Thyroid gland (tissue), 4 donors: ENCODE data around the gene CYP3A4. TPM values are rescaled to one million over a fixed set of nuclear protein-coding genes. Genes with fewer than 3 reads are reported as not detected.
"Not testable (repeated sequence)": the region's sequence is repeated elsewhere in the genome, so short reads cannot be mapped to it uniquely, and the experiment has no call there.

Experiments
- DNase-seq, 2 donors: peaks; one replicate each; pipeline ENCODE4 v3.0.0-alpha.2; 2019
- H3K27ac ChIP-seq, 3 donors: fragments of 200-600 bp; sonication (generic); 1 replicate in 2 of 3; 2 replicates in 1 of 3; pipeline ENCODE4 v1.5.1; 2016 to 2019; ENCODE audit warnings: mild to moderate bottlenecking in 1 of 3, moderate library complexity in 1 of 3
- H3K27me3 ChIP-seq: fragments of 200-600 bp; sonication (generic); one replicate; pipeline ENCODE4 v1.5.1; 2019
- H3K36me3 ChIP-seq, 2 donors: fragments of 200-600 bp; sonication (generic); one replicate each; pipeline ENCODE4 v1.5.1; 2016 to 2019
- H3K4me1 ChIP-seq, 2 donors: fragments of 200-600 bp; sonication (generic); one replicate each; pipeline ENCODE4 v1.5.1; 2017 to 2019
- H3K4me3 ChIP-seq, 3 donors: fragments of 200-600 bp; sonication (generic); replicated peaks in 1 of 3; 1 replicate in 2 of 3; 2 replicates in 1 of 3; pipeline ENCODE4 v1.5.1; 2016; ENCODE audit warnings: mild to moderate bottlenecking in 1 of 3
- H3K9me3 ChIP-seq: fragments of 200-600 bp; sonication (generic); one replicate; pipeline ENCODE4 v1.5.1; 2017
- POLR2A ChIP-seq, 2 donors: fragments of 450-650 bp; IDR thresholded peaks; one replicate each; pipeline ENCODE4 v1.6.1; 2017; ENCODE audit warnings: antibody characterized with exemption in 2 of 2, mild to moderate bottlenecking in 2 of 2, moderate library complexity in 1 of 2
- whole genome bisulfite sequencing, 2 donors: methylation state at CpG; one replicate each; pipeline ENCODE4 v1.1.5; 2017; 5-methylcytosine and 5-hydroxymethylcytosine counted together
- intact Hi-C: fragments of 100-400 bp; cut with DNase I; formaldehyde crosslinking; loops from one replicate; pipeline ENCODE4 v1.15.1; 2023
- total RNA-seq, 4 donors: library from RNA; depleted of rRNA; stranded (reverse); fragments of >200 nt; gene quantifications; one replicate each; pipeline ENCODE4 v1.2.3, GENCODE V29; 2016
- TF ChIP-seq, protein P1 (sequence below), 6 experiments: fragments of 200-600 bp in 3 of 6; fragments of 450-650 bp in 3 of 6; sonication (generic) in 3 of 6; IDR thresholded peaks; one replicate each; pipeline ENCODE4 v1.5.1; 2016 to 2019; ENCODE audit warnings: antibody characterized with exemption in 6 of 6, mild to moderate bottlenecking in 2 of 6, inconsistent platforms in 1 of 6, moderate library complexity in 1 of 6

CYP3A4 gene
- total RNA-seq, 4 donors from 2014 or later, result not detected

- Histone ChIP-seq H3K27ac (no peak overlapping the region), H3K27me3 (no peaks in the 10 kb centered on the region), H3K4me1 (no peaks in the 10 kb centered on the region), H3K4me3 (no peak overlapping the region), H3K36me3 (no peaks in the 10 kb centered on the region), H3K9me3 (no peaks in the 10 kb centered on the region)
- no peak for DNase-seq
- WGBS, 2 donors, result 73 to 87% methylated on average over 6 of the region's 6 CpGs
- TF ChIP-seq, protein P1, sequence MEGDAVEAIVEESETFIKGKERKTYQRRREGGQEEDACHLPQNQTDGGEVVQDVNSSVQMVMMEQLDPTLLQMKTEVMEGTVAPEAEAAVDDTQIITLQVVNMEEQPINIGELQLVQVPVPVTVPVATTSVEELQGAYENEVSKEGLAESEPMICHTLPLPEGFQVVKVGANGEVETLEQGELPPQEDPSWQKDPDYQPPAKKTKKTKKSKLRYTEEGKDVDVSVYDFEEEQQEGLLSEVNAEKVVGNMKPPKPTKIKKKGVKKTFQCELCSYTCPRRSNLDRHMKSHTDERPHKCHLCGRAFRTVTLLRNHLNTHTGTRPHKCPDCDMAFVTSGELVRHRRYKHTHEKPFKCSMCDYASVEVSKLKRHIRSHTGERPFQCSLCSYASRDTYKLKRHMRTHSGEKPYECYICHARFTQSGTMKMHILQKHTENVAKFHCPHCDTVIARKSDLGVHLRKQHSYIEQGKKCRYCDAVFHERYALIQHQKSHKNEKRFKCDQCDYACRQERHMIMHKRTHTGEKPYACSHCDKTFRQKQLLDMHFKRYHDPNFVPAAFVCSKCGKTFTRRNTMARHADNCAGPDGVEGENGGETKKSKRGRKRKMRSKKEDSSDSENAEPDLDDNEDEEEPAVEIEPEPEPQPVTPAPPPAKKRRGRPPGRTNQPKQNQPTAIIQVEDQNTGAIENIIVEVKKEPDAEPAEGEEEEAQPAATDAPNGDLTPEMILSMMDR (IDR thresholded peaks at IDR 0.05), result no peak
- TF ChIP-seq POLR2A (IDR thresholded peaks at IDR 0.05), result no peak
- intact Hi-C loops, result no loop called here
Observed at GRCh38 chr7:99748846-99749579, 35.0 kb downstream of the CYP3A4 start.

- intact Hi-C loops, H3K4me3 ChIP-seq, H3K9me3 ChIP-seq, H3K36me3 ChIP-seq, DNase-seq, H3K4me1 ChIP-seq, H3K27ac ChIP-seq, H3K27me3 ChIP-seq: not testable (repeated sequence)
- WGBS, 2 donors, result 84 to 95% methylated on average over 3 of the region's 3 CpGs
Observed at GRCh38 chr7:99746915-99747314, 37.1 kb downstream of the CYP3A4 start.

DNA sequence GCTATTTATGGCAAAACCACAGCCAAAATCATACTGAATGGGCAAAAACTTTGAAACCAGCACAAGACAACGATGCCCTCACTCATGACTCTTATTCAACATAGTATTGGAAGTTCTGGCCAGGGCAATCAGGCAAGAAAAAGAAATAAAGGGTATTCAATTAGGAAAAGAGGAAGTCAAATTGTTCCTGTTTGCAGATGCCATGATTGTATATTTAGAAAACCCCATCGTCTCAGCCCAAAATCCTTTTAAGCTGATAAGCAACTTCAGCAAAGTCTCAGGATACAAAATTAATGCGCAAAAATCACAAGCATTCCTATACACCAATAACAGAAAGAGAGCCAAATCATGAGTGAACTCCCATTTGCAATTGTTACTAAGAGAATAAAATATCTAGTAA, 38.6 kb downstream of the CYP3A4 start:
- DNase-seq, H3K4me3 ChIP-seq, H3K9me3 ChIP-seq, H3K27me3 ChIP-seq, H3K27ac ChIP-seq, intact Hi-C loops, H3K36me3 ChIP-seq, H3K4me1 ChIP-seq: not testable (repeated sequence)
- 60 to 94% methylated on average over 3 of the region's 3 CpGs for WGBS, 2 donors

DNA sequence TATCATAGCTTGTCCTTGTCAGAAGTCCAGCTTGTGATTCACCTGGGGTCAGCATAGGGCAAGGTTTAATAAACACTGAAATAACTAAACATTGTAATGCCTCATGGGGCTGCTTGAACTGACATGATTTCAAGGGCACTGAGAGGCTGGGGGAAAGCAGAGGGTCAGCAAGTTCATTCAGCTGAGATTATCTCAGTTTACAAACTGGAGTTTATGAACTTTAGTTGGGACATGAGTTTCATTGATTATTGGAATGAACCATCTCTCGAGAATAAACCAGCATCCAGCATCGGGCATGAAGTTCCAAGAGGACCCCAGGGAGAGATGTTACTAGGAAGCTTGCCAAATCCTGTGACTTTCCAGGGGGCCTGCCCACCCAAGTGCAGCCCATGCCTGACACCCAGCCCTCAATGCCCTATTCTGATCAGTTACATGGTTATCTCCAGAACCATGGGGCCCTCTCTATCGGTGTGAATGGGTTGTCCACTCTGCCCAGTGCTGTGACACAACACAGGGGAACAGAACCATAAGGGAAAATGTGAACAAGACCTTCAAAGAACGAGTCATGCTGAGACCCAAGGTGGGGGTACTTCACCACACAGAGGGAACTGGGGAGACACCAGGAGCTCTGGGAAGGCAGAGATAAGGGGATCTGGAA, 41.1 kb downstream of the CYP3A4 start:
- Histone ChIP-seq H3K4me1 (no peaks in the 10 kb centered on the region), H3K27ac (no peak overlapping the region), H3K9me3 (no peaks in the 10 kb centered on the region), H3K4me3 (no peak overlapping the region), H3K27me3 (no peaks in the 10 kb centered on the region), H3K36me3 (no peaks in the 10 kb centered on the region)
- intact Hi-C loops, result no loop called here
- 86 to 87% methylated on average over 4 of the region's 4 CpGs for WGBS, 2 donors
- no peak for TF ChIP-seq POLR2A (IDR thresholded peaks at IDR 0.05)
- TF ChIP-seq, protein P1 (IDR thresholded peaks at IDR 0.05), result no peak
- no peak for DNase-seq

DNA sequence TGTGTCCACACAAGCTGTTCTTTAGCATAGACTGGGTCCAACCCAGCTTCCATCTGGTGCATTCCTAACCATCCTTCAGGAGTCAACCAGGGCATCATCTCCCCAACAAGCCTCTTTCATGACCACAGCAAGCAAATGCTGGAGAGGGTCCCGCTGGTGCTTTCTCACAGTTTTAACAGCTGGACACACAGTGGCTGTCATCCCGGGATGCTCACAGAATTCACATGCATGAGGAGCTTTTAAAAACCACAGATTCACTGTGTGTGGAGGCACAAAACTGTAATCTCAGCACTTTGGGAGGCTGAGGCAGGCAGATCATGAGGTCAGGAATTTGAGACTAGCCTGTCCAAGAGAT, 42.6 kb downstream of the CYP3A4 start:
- H3K9me3 ChIP-seq, result no peaks in the 10 kb centered on the region
- no peaks in the 10 kb centered on the region for H3K4me1 ChIP-seq
- TF ChIP-seq, protein P1 (IDR thresholded peaks at IDR 0.05), result no peak
- no peak for TF ChIP-seq POLR2A (IDR thresholded peaks at IDR 0.05)
- 87 to 92% methylated on average over 2 of the region's 2 CpGs for WGBS, 2 donors
- no peaks in the 10 kb centered on the region for H3K36me3 ChIP-seq
- no peaks in the 10 kb centered on the region for H3K27me3 ChIP-seq
- intact Hi-C loops, result no loop called here
- no peak for DNase-seq
- H3K27ac ChIP-seq, result no peak overlapping the region
- no peak overlapping the region for H3K4me3 ChIP-seq
